ENCODE results near the gene DYSF.

DYSF gene

DNA sequence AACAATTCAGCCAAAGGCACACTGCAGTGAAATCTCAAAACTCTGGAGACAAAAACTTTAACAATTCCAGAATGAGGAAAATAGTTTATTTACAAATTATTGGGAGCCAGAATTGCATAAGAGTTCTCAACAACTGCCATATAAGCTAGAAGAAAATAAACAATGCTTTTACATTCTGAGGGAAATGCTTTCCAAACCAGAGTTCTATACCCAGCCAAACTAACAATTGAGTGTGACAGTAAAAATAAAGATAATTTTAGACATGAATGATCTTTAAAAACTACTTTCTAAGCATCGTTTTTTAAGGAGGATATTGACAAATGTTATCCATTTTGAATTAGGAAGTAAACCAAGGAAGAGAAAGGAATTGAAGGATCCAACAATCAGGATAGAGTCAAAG lies 271.4 kb downstream of the DYSF start:
- no peak overlapping the region for H2AFZ ChIP-seq (ENCODE audit: low read length)
- no peak for DNase-seq (ENCODE audit: low spot score)
- no peak overlapping the region for H3K4ac ChIP-seq (ENCODE audit: low read length)
- H3K27ac ChIP-seq (replicated peaks; ENCODE audit: low read length) = no peak overlapping the region
- H3K18ac ChIP-seq (ENCODE audit: low read length) = no peak overlapping the region
- H4K91ac ChIP-seq (ENCODE audit: low read depth, low read length, poor library complexity) = no peak overlapping the region
- no peak overlapping the region for H3K14ac ChIP-seq (ENCODE audit: low read length)
- H3K27me3 ChIP-seq (ENCODE audit: control insufficient read depth in 3 of 3, insufficient read depth in 3 of 3, low read depth in 1 of 3, low read length in 3 of 3) = no peaks in the 10 kb centered on the region
- peaks cover 0 to 4% of the 10 kb centered on the region in 2 donors for H3K4me1 ChIP-seq (ENCODE audit: control insufficient read depth in 2 of 2, insufficient read depth in 1 of 2, low read depth in 1 of 2, low read length in 2 of 2)
- WGBS, 2 donors (ENCODE audit: extremely low coverage in 2 of 2, insufficient read length in 2 of 2, insufficient replicate concordance in 1 of 2) = no CpG with 5 or more reads among the region's 1 CpG
- no peak overlapping the region for H4K8ac ChIP-seq (ENCODE audit: low read depth, low read length)
- H3K23ac ChIP-seq (ENCODE audit: low read depth, low read length, poor library complexity) = no peak overlapping the region
- no peak overlapping the region for H3K9ac ChIP-seq (ENCODE audit: low read depth, low read length, poor library complexity)
- H3K9me3 ChIP-seq (replicated peaks in 1 of 2; ENCODE audit: control insufficient read depth in 2 of 2, insufficient read depth in 1 of 2, low read depth in 1 of 2, low read length in 2 of 2) = peaks cover 0 to 3% of the 10 kb centered on the region in 2 donors
- no peak overlapping the region for H3K4me3 ChIP-seq (ENCODE audit: low read length in 2 of 2)
- no peak overlapping the region for H2AK5ac ChIP-seq (ENCODE audit: low read depth, low read length)
- H2BK12ac ChIP-seq (ENCODE audit: low read length) = no peak overlapping the region
- no peak overlapping the region for H2BK5ac ChIP-seq (ENCODE audit: low read length)
- no peak overlapping the region for H2BK15ac ChIP-seq (ENCODE audit: low read length)
- no peaks in the 10 kb centered on the region for H3K36me3 ChIP-seq (replicated peaks in 1 of 2; ENCODE audit: control insufficient read depth in 2 of 2, insufficient read depth in 2 of 2, low read length in 2 of 2)
- no peak overlapping the region for H2BK120ac ChIP-seq (ENCODE audit: low read depth, low read length)
- no peak overlapping the region for H3K4me2 ChIP-seq (ENCODE audit: insufficient read depth, low read length, poor library complexity, severe bottlenecking)
- no peaks in the 10 kb centered on the region for H3K79me1 ChIP-seq (ENCODE audit: low read depth, low read length)

DNA sequence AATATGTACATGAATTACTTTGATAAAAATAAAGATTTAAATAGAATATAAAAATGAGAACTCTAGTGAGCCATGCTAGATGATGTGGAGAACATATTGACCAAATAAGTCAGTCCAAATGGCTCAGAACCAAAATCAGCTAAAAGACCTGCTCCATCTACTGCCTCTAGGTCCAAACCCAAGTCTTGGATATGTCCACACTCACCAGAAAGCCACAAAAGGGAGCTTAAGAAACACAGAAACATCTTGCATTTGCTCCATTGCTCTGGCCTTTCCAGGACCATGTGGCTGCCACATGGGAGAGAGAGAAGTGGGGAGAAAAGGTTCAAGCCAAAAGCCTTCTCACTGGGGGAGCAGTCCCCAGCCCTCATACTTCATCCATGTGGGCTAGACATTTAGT lies 272.5 kb downstream of the DYSF start:
- H3K18ac ChIP-seq (ENCODE audit: low read length) = no peak overlapping the region
- no peak overlapping the region for H3K4me2 ChIP-seq (ENCODE audit: insufficient read depth, low read length, poor library complexity, severe bottlenecking)
- no peaks in the 10 kb centered on the region for H3K36me3 ChIP-seq (replicated peaks in 1 of 2; ENCODE audit: control insufficient read depth in 2 of 2, insufficient read depth in 2 of 2, low read length in 2 of 2)
- no peak for DNase-seq (ENCODE audit: low spot score)
- no peak overlapping the region for H3K14ac ChIP-seq (ENCODE audit: low read length)
- no peak overlapping the region for H4K8ac ChIP-seq (ENCODE audit: low read depth, low read length)
- H3K27ac ChIP-seq (replicated peaks; ENCODE audit: low read length) = no peak overlapping the region
- no peaks in the 10 kb centered on the region for H3K4me1 ChIP-seq (ENCODE audit: control insufficient read depth in 2 of 2, insufficient read depth in 1 of 2, low read depth in 1 of 2, low read length in 2 of 2)
- H3K27me3 ChIP-seq (ENCODE audit: control insufficient read depth in 3 of 3, insufficient read depth in 3 of 3, low read depth in 1 of 3, low read length in 3 of 3) = no peaks in the 10 kb centered on the region
- no peaks in the 10 kb centered on the region for H3K79me1 ChIP-seq (ENCODE audit: low read depth, low read length)
- no peak overlapping the region for H2BK5ac ChIP-seq (ENCODE audit: low read length)
- no peak overlapping the region for H3K4me3 ChIP-seq (ENCODE audit: low read length in 2 of 2)
- no peak overlapping the region for H2AK5ac ChIP-seq (ENCODE audit: low read depth, low read length)
- H2BK15ac ChIP-seq (ENCODE audit: low read length) = no peak overlapping the region
- peaks cover 0 to 3% of the 10 kb centered on the region in 2 donors for H3K9me3 ChIP-seq (replicated peaks in 1 of 2; ENCODE audit: control insufficient read depth in 2 of 2, insufficient read depth in 1 of 2, low read depth in 1 of 2, low read length in 2 of 2)
- no peak overlapping the region for H4K91ac ChIP-seq (ENCODE audit: low read depth, low read length, poor library complexity)
- no peak overlapping the region for H2BK12ac ChIP-seq (ENCODE audit: low read length)
- no peak overlapping the region for H3K4ac ChIP-seq (ENCODE audit: low read length)
- no peak overlapping the region for H3K23ac ChIP-seq (ENCODE audit: low read depth, low read length, poor library complexity)
- H2AFZ ChIP-seq (ENCODE audit: low read length) = no peak overlapping the region
- no peak overlapping the region for H2BK120ac ChIP-seq (ENCODE audit: low read depth, low read length)
- no peak overlapping the region for H3K9ac ChIP-seq (ENCODE audit: low read depth, low read length, poor library complexity)

DNA sequence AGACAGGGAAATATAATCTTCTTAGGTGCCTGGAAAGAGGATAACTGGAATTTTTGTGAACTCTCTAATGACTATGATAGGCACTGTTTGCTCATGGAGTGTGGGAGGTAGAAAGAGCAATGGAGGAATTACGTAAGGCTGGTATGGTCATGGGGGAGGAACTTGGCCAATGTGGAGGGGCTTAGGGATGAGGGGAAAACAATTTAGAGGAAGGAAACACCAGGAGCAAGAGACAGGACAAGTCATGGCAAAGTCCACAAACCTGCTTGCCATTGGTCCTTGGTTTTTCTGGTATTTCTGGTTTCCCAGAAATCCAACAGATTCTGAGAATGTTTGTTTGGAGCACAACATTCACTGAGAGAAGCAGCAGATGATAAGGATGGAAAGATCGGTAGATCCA lies 274.2 kb downstream of the DYSF start:
- H3K9me3 ChIP-seq (replicated peaks in 1 of 2; ENCODE audit: control insufficient read depth in 2 of 2, insufficient read depth in 1 of 2, low read depth in 1 of 2, low read length in 2 of 2) = peaks cover 0 to 3% of the 10 kb centered on the region in 2 donors
- no peaks in the 10 kb centered on the region for H3K79me1 ChIP-seq (ENCODE audit: low read depth, low read length)
- H2BK15ac ChIP-seq (ENCODE audit: low read length) = no peak overlapping the region
- H2BK5ac ChIP-seq (ENCODE audit: low read length) = no peak overlapping the region
- no peak overlapping the region for H3K4ac ChIP-seq (ENCODE audit: low read length)
- no peak overlapping the region for H3K27ac ChIP-seq (replicated peaks; ENCODE audit: low read length)
- no peak overlapping the region for H3K4me2 ChIP-seq (ENCODE audit: insufficient read depth, low read length, poor library complexity, severe bottlenecking)
- no peaks in the 10 kb centered on the region for H3K36me3 ChIP-seq (replicated peaks in 1 of 2; ENCODE audit: control insufficient read depth in 2 of 2, insufficient read depth in 2 of 2, low read length in 2 of 2)
- no peak overlapping the region for H3K9ac ChIP-seq (ENCODE audit: low read depth, low read length, poor library complexity)
- H2AK5ac ChIP-seq (ENCODE audit: low read depth, low read length) = no peak overlapping the region
- H3K4me3 ChIP-seq (ENCODE audit: low read length in 2 of 2) = no peak overlapping the region
- no peak overlapping the region for H3K23ac ChIP-seq (ENCODE audit: low read depth, low read length, poor library complexity)
- H3K4me1 ChIP-seq (ENCODE audit: control insufficient read depth in 2 of 2, insufficient read depth in 1 of 2, low read depth in 1 of 2, low read length in 2 of 2) = no peaks in the 10 kb centered on the region
- no peak overlapping the region for H4K91ac ChIP-seq (ENCODE audit: low read depth, low read length, poor library complexity)
- no peak overlapping the region for H2BK12ac ChIP-seq (ENCODE audit: low read length)
- H4K8ac ChIP-seq (ENCODE audit: low read depth, low read length) = no peak overlapping the region
- no peak for DNase-seq (ENCODE audit: low spot score)
- no peaks in the 10 kb centered on the region for H3K27me3 ChIP-seq (ENCODE audit: control insufficient read depth in 3 of 3, insufficient read depth in 3 of 3, low read depth in 1 of 3, low read length in 3 of 3)
- H2BK120ac ChIP-seq (ENCODE audit: low read depth, low read length) = no peak overlapping the region
- no peak overlapping the region for H3K14ac ChIP-seq (ENCODE audit: low read length)
- no peak overlapping the region for H2AFZ ChIP-seq (ENCODE audit: low read length)
- WGBS, 2 donors (ENCODE audit: extremely low coverage in 2 of 2, insufficient read length in 2 of 2, insufficient replicate concordance in 1 of 2) = no CpG with 5 or more reads among the region's 2 CpGs
- no peak overlapping the region for H3K18ac ChIP-seq (ENCODE audit: low read length)

DNA sequence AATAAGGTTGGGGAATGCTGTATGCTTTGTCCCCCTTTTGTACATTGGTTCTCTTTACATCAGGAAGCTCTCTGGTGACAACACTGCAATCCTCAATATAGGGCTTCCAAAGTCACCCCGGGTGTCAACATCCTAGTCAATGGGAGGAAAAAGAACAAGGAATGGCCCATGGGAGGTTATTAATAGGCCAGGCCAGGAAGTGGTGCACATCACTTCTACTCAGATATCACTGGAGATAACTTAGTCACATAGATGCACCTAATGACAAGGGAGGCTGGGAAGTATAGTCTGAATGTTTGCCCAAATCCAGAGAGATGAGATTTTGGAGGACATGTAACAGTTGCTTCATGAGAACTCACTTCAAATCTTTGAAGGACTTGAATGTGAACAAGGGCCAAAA lies 274.7 kb downstream of the DYSF start:
- Histone ChIP-seq H2AFZ (ENCODE audit: low read length) (no peak overlapping the region), H4K91ac (ENCODE audit: low read depth, low read length, poor library complexity) (no peak overlapping the region), H2AK5ac (ENCODE audit: low read depth, low read length) (no peak overlapping the region), H3K27ac (replicated peaks; ENCODE audit: low read length) (no peak overlapping the region), H3K4me1 (ENCODE audit: control insufficient read depth in 2 of 2, insufficient read depth in 1 of 2, low read depth in 1 of 2, low read length in 2 of 2) (no peaks in the 10 kb centered on the region), H2BK120ac (ENCODE audit: low read depth, low read length) (no peak overlapping the region), H3K14ac (ENCODE audit: low read length) (no peak overlapping the region), H3K18ac (ENCODE audit: low read length) (no peak overlapping the region), H4K8ac (ENCODE audit: low read depth, low read length) (no peak overlapping the region), H3K23ac (ENCODE audit: low read depth, low read length, poor library complexity) (no peak overlapping the region), H2BK5ac (ENCODE audit: low read length) (no peak overlapping the region), H3K9me3 (replicated peaks in 1 of 2; ENCODE audit: control insufficient read depth in 2 of 2, insufficient read depth in 1 of 2, low read depth in 1 of 2, low read length in 2 of 2) (peaks cover 0 to 3% of the 10 kb centered on the region in 2 donors), H3K79me1 (ENCODE audit: low read depth, low read length) (peaks cover 1% of the 10 kb centered on the region), H2BK15ac (ENCODE audit: low read length) (no peak overlapping the region), H3K4me2 (ENCODE audit: insufficient read depth, low read length, poor library complexity, severe bottlenecking) (no peak overlapping the region), H3K27me3 (ENCODE audit: control insufficient read depth in 3 of 3, insufficient read depth in 3 of 3, low read depth in 1 of 3, low read length in 3 of 3) (no peaks in the 10 kb centered on the region), H2BK12ac (ENCODE audit: low read length) (no peak overlapping the region), H3K4me3 (ENCODE audit: low read length in 2 of 2) (no peak overlapping the region), H3K9ac (ENCODE audit: low read depth, low read length, poor library complexity) (no peak overlapping the region), H3K4ac (ENCODE audit: low read length) (no peak overlapping the region), H3K36me3 (replicated peaks in 1 of 2; ENCODE audit: control insufficient read depth in 2 of 2, insufficient read depth in 2 of 2, low read length in 2 of 2) (no peaks in the 10 kb centered on the region)
- WGBS, 2 donors (ENCODE audit: extremely low coverage in 2 of 2, insufficient read length in 2 of 2, insufficient replicate concordance in 1 of 2) = no CpG with 5 or more reads among the region's 1 CpG
- no peak for DNase-seq (ENCODE audit: low spot score)
